ENCODE results near the gene MAFB.
A peak's percentile ranks its signal among the peaks of the same experiment; 100 is the strongest.

The MAFB gene

DNA sequence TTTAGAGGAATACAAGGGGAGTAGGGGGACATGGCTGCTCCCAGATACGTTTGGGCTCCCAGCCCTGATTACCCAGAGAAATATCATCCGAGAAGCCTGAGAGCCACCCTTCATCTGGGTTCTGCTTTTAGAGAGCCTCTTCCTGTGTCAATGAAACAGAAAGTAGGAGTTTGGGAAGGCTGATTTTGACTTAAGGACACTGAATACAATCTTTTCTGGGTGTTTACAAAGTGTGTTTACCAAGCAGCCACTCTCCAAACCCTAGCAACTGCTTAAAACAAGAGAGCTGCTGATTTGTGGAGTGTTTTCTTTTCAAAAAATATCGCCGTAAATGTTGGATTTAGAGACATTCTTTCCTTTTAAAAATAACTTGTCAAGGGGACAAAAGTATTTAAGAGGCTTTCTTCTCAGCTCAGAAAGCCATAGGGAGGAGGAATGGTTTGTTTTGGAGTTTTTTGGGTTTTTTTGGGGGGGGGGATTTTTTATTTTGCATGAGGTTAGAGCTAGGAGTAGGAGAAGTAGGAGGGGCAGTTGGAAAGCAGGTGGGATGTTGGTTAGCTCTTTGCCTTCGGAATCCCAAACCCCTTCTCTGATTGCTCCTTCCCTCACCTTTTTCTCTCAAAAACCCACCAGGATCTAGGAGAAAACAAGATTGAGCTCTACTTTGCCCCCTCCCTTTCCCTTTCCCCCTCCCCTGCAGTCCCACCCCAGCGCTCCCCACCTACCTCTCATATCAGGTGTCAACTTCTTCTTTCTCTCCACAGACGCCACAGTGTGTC, 12.4 kb downstream of the MAFB start:
- Histone ChIP-seq H3K27ac (ENCODE audit: extremely low read depth, low read depth, low read length) (no peak overlapping the region), H3K4me3 (ENCODE audit: low read depth, low read length) (no peak overlapping the region), H3K4me1 (ENCODE audit: control insufficient read depth, insufficient read depth, low read length) (no peaks in the 10 kb centered on the region), H3K9me3 (ENCODE audit: control insufficient read depth, insufficient read depth, low read depth, low read length) (no peaks in the 10 kb centered on the region), H3K36me3 (ENCODE audit: control insufficient read depth in 2 of 2, insufficient read depth in 1 of 2, low read length in 2 of 2) (no peaks in the 10 kb centered on the region)
- POLR2A ChIA-PET: interaction anchor here (6.4 kb wide), 1 partner anchor 12 kb away, joined by 45 read pairs; the partner anchor contains the start of gene MAFB
- TF ChIP-seq ZFP69B (tag by site-specific recombination; IDR thresholded peaks at IDR 0.05): no peak
- TF ChIP-seq ZBTB17 (tag by site-specific recombination; IDR thresholded peaks at IDR 0.05): peak; percentile 18; the same call in 1 of the 2 replicates
- peak; percentile 13; the same call in 1 of the 2 replicates for TF ChIP-seq ZNF398 (tag by site-specific recombination; IDR thresholded peaks at IDR 0.05)
- no peak for TF ChIP-seq PRDM1 (tag by site-specific recombination; IDR thresholded peaks at IDR 0.05)
- CTCF ChIA-PET: interaction anchor here (0.6 to 1.6 kb wide), 4 partner anchors 12 to 1526 kb away, joined by 3 to 10 read pairs (median 6); no protein-coding TSS in a partner anchor

DNA sequence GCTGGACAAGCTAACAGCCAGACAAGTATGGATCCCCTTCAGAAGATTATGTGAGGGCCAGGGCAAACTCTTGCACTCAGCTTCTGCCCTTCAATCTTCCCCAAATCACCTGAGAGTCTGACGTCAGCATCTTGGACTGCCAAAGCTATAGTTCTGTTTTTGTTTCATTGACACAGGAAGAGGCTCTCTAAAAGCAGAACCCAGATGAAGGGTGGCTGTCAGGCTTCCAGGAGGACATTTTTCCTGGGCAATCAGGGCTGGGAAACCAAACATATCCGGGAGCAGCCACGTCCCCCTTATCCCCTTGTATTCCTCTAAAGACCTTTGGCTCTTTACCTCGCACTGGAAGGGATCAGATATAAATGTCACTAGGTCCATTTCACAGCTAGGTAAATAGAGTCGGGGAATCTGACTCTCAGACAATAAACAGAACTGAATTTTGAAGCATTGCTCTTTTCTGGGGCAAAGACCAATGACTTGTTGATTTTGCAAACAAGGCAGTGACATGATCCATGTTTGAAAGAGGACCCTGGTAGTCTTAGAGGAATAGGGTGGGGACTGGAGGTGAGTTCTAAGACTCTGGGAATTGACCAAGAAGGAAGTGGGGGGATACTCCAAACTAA, 13.3 kb downstream of the MAFB start:
- POLR2A ChIA-PET: interaction anchor here (6.4 kb wide), 1 partner anchor 13 kb away, joined by 45 read pairs; the partner anchor contains the start of gene MAFB
- Histone ChIP-seq H3K4me3 (ENCODE audit: low read depth, low read length) (no peak overlapping the region), H3K4me1 (ENCODE audit: control insufficient read depth, insufficient read depth, low read length) (no peaks in the 10 kb centered on the region), H3K9me3 (ENCODE audit: control insufficient read depth, insufficient read depth, low read depth, low read length) (no peaks in the 10 kb centered on the region), H3K27ac (ENCODE audit: extremely low read depth, low read depth, low read length) (no peak overlapping the region), H3K36me3 (ENCODE audit: control insufficient read depth in 2 of 2, insufficient read depth in 1 of 2, low read length in 2 of 2) (no peaks in the 10 kb centered on the region)
- TF ChIP-seq ZNF558 (tag by site-specific recombination; IDR thresholded peaks at IDR 0.05) (no peak), GLI4 (tag by site-specific recombination; IDR thresholded peaks at IDR 0.05) (no peak), ZBTB21 (tag by site-specific recombination; IDR thresholded peaks at IDR 0.05) (no peak), HOXC10 (CRISPR knock-in tag; IDR thresholded peaks at IDR 0.05) (no peak), ZNF394 (tag by site-specific recombination; IDR thresholded peaks at IDR 0.05; ENCODE audit: borderline replicate concordance) (no peak), ZSCAN23 (tag by site-specific recombination; IDR thresholded peaks at IDR 0.05) (no peak), ZNF792 (tag by site-specific recombination; IDR thresholded peaks at IDR 0.05) (no peak)
- TF ChIP-seq, protein P1, sequence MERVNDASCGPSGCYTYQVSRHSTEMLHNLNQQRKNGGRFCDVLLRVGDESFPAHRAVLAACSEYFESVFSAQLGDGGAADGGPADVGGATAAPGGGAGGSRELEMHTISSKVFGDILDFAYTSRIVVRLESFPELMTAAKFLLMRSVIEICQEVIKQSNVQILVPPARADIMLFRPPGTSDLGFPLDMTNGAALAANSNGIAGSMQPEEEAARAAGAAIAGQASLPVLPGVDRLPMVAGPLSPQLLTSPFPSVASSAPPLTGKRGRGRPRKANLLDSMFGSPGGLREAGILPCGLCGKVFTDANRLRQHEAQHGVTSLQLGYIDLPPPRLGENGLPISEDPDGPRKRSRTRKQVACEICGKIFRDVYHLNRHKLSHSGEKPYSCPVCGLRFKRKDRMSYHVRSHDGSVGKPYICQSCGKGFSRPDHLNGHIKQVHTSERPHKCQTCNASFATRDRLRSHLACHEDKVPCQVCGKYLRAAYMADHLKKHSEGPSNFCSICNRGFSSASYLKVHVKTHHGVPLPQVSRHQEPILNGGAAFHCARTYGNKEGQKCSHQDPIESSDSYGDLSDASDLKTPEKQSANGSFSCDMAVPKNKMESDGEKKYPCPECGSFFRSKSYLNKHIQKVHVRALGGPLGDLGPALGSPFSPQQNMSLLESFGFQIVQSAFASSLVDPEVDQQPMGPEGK (tag by site-specific recombination; IDR thresholded peaks at IDR 0.05): no peak
- TF ChIP-seq, protein P2, sequence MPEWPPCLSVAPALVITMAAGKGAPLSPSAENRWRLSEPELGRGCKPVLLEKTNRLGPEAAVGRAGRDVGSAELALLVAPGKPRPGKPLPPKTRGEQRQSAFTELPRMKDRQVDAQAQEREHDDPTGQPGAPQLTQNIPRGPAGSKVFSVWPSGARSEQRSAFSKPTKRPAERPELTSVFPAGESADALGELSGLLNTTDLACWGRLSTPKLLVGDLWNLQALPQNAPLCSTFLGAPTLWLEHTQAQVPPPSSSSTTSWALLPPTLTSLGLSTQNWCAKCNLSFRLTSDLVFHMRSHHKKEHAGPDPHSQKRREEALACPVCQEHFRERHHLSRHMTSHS (tag by site-specific recombination; IDR thresholded peaks at IDR 0.05): no peak
- CTCF ChIA-PET: no interaction called here

DNA sequence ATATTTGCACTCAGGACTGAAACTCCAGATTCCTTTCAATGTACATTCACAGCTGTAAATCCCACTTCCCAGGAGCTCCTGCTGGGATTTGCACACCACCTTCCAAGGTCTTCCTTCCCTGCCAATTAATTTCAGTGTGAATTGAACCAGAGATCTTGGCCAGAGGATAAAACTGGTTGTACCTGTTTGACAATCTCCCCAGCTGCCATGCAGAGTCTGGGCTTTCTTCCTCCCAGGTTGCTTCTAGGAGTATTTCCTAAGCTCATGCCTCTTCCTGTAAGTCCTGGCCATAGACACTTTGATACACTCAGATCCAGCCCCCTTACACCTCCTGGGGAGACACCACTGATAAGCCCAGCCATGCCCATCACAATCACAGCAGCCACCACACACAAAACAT, 15.6 kb downstream of the MAFB start:
- ChIA-PET POLR2A (interaction anchor here (6.4 kb wide), 1 partner anchor 15 kb away, joined by 45 read pairs; the partner anchor contains the start of gene MAFB), CTCF (interaction anchor here (1.1 to 1.4 kb wide), 2 partner anchors 16 to 420 kb away, joined by 3 to 5 read pairs; partner anchors contain the start of gene MAFB)
- no peaks in the 10 kb centered on the region for H3K9me3 ChIP-seq (ENCODE audit: control insufficient read depth, insufficient read depth, low read depth, low read length)
- H3K27ac ChIP-seq (ENCODE audit: extremely low read depth, low read depth, low read length): no peak overlapping the region
- H3K4me1 ChIP-seq (ENCODE audit: control insufficient read depth, insufficient read depth, low read length): no peaks in the 10 kb centered on the region
- TF ChIP-seq ZNF366 (tag by site-specific recombination; conservative IDR thresholded peaks at IDR 0.05) (no peak), ZIC2 (tag by site-specific recombination; IDR thresholded peaks at IDR 0.05) (peak; percentile 52; the same call in 1 of the 2 replicates)
- H3K36me3 ChIP-seq (ENCODE audit: control insufficient read depth in 2 of 2, insufficient read depth in 1 of 2, low read length in 2 of 2): no peaks in the 10 kb centered on the region
- no peak overlapping the region for H3K4me3 ChIP-seq (ENCODE audit: low read depth, low read length)

Data from HEK293 (cell line).